NCI-H2196 treated with DMSO at 0.1 percent for 48 hours (cell line): ENCODE measurements around the gene FGD2.
"Not testable (repeated sequence)": the region's sequence is repeated elsewhere in the genome, so short reads cannot be mapped to it uniquely, and the experiment has no call there.

Source experiments
- DNase-seq: peaks from one replicate; lab custom pipeline; 2025; ENCODE audit not compliant: unreplicated experiment; lab: John Stamatoyannopoulos, UW

The FGD2 gene

DNA sequence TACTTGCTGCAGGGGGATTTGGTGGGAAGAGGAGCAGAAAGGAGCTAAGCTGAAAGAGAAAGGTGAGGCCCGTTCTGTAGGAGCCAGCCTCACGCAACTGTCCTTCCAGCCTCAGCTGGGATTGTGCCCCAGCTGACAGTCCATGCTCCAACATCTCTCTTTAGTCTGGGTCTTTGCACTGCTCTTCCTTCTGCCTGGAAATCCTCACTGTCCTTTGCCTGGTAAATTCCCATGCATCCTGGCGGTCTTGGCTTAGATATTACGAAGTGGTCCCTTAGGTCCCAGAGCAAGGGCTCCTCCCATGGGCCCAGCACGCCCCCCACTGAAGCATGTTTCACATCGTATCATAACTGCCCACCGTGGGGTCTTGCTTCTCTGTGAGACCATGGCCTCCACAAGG, 52.2 kb downstream of the FGD2 start:
- no peak for DNase-seq

DNA sequence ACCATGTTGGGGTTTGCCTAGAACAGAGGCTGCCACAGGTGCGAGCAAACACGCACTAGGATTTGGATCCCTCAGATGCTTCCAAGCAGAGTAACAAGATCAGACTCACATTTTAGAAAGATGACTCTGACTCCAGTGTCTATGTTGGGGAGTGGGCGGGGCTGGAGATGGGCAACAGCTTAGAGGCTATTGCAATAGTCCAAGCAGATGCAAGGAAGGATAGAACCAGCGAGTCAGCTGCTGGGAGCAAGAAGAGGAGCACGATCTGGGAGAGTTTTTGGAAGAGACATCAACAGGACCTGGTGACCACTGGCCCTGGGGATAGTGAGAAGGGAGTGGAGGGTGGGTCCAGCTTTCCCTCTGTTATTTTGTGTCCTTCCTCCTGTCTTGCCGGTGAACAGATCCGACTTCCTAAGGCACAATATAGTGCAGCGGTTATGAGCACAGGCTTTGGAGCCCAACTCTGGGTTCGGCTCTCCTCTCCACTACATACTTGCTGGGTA, 52.7 kb downstream of the FGD2 start:
- no peak for DNase-seq

DNA sequence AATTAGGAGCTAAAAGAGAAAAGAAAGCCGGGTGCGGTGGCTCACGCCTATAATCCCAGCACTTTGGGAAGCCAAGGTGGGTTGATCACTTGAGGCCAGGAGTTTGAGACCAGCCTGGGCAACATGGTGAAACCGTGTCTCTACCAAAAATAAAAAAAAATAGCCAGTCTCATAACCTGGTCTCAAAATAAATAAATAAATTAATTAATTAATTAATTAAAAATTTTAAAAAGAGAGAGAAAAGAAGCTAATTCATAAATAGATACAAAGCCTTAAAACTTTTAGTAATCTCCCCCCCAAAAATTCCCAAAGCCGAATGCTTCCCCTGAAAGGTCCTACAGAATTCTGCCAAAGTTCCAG, 53.5 kb downstream of the FGD2 start:
- not testable (repeated sequence) for DNase-seq

DNA sequence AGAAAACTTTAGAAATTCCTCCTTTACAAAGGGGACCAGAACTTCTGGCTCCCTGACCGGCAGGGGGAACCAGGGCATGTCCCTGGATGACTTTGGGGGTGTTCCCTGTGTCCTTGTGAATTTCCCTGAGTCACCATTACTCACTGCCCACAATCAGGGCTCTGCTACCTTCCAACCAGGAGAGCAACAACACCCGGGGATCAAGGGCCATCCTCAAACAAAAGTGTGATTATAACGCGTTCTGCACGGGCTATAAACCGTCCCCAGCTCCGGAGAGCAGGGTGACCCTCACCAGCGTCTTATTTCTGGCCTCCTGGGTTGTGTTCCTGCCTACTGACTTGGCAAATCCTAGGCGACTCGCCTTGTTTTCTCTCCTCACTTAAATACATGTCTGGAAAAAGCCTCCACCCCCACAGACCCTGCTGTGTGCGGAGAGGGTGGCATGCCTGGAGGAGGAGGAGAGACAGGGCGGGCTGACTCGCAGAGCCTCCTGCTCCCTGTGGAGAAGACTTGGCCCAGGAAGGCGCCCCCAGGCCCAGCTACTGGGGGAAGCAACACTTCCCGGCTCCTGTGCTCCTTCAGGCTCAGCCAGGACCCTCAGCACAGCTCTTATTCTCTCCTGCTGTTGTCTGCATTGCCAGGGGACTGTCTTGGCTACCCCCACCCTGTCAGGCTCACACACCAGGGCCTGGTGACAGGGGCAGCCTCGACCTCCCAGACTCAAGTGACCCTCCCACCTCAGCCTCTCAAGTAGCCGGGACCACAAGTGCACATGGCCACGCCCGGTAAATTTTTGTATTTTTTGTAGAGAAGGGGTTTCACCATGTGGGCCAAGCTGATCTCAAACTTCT, 54.1 kb downstream of the FGD2 start:
- no peak for DNase-seq

DNA sequence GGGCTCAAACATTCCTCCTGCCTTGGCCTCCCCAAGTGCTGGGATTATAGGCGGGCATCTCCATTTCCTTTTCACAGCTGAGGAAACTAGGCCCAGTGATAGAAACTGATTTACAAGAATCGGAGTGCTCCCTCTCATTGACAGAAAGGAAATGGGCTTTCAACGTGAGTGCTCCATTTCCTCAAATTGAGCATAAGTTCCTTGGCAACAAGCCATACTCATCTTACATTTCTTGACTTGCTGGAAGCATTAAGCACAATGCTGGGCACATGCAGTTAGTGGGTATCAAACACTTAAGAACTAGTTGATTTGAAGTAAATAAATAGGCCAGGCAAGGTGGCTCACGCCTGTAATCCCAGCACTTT, 54.7 kb downstream of the FGD2 start:
- no peak for DNase-seq

DNA sequence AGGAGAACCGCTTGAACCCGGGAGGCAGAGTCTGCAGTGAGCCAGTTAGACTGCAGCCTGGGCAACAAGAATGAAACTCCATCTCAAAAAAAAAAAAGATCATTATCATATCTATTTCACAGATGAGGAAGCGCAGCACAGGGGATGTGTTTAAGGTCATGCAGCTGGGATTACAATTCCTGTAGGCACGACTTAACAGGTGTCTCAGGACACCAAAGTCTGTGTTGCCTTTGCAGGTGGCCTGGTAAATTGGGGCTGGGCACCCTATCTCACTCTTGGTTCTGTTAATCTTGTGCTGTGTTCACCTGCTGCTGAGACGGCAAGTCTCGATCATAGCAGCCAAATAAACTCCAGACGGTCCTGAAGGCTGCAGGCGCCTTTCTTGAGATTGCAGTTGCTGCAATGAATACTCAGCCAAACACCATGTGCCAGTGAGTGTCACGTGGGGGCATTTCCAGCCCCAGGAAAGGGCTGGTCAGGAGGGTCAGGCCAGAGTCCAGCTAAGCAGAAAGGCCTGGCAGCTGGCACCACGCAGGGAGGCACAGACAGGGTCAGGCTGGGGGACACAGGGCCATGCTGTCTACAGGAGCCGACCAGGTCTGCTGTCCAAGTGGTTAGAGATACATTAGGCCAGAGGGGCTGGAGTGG, 55.8 kb downstream of the FGD2 start:
- peak; percentile 33 for DNase-seq

DNA sequence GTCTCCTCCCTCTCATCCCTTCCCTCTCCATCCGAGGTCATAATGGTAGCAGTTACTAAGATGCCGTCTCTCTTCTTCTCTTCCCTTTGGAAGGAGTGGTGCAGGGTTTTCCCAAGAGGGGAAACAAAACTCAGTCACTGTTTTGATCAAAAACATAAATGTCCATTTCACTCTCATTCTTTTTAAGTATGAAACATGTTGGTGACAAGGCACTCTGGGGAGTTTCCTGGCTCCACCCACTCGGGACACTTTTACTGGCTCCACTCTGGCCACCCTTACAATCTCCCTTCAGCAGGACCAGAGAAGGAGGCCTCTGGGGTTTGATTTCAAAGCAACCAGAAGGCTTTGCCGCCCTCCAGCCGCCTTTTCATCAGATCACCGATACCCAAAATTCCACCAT, 57.0 kb downstream of the FGD2 start:
- DNase-seq: no peak

DNA sequence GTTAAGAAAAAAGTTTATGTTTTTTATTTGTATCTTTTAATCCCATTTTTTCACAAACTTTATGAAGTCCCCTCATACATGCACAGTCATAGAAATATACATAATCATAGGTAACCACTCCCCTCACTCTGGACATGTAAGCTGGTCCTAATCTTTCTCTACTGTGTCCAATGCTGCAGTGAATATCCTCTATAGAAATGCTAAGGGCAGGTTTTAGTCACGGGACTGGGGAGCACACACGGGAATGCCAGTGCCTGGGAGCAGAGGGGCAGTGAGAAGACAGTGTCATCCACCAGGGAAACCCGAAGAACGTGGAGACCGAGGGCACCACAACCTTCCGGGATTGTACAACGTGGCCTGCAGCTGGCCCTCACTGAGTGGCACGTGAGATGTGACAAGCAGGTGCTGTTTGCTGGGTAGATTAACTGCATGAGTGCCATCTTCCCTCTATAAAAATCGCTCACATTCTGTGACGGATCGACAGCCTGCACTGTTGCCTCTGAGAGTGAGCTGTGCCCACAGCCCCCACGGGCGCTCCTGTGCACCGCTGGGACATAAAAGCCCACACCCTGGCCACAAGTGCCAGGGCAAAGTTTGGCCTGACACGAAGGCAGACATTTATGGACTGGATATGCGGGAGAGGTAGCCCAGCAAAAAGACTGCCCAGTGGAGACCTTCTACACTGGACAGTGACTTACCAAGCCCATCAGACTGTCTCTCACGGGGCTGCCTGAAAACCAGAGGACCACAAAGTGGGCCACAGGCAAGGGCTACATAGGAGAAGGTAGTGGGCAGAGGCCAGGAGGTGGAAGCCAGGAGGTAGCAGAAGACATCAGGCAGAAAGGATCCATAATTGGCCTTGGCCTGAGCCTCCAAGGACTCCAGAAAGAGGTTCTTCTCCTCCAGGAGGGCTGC, 63.2 kb downstream of the FGD2 start:
- no peak for DNase-seq

DNA sequence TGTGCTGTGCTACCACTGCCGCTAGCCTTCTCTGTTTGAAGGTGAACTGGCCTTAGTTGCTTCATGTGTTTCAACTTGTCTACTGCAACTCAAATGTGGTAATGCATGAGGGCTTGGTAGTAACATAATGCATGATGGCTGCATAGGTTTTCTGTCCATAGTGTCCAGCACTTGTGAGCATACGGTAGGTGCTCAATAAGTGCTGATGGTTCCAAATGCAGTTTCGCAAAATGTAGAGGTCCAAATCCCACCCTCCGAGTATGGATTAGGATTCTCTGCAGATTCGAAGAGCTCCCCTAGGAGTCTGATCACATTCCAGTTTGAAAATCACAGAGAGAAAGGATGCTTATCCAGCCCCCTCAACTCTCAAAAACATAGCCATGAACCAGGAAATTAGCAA, 64.2 kb downstream of the FGD2 start:
- DNase-seq: no peak

DNA sequence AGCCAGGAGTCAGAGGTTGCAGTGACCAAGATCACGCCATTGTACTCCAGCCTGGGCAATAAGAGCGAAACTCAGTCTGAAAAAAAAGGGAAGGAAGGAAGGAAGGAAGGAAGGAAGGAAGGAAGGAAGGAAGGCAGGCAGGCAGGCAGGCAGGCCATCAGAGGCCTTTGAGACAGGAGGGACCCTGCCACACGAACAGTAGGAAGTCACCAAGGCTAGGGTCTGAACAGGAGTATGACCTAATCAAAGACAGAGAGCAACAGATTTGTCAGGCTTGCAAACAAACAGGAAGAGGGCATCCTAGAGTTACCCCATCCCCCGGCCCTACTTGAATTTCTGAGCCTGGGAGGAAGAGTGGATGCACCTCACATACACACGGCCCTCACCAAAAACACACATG, 67.1 kb downstream of the FGD2 start:
- DNase-seq: no peak

DNA sequence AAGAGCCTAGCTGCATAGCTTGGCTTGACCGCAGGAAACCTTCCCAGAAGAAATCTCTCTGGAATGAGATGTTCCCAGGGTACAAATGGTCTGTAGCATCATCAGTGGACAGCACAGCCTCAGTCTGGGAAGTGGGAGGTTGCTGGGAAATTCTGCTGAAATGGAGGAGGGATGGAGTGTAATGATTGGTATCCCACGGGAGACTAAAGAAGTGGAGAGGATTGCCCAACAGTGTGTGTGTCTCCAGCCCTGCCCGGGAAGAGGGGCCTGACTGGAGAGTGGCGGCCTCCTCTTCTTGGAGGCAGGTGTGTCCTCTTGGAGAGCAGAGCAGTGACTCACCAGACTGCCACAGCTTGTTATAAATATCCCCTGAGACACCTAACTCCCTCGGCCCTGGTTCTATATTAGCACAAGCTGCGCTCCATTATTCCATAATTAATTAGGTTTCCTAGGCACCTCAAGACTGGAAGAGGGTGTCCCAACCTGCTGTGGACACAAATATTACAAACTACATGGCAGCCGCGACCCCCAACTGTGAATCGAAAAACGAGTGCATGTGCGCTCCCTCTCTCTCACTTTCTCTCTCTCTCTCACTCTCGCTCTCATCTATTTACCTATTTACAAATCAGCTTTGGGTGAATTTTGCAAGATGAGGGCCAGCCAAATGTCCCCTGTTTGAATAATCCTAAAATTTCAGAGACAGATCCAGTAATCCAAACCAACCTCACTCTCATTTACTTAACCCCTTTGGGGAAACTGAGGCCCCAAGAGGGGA, 68.8 kb downstream of the FGD2 start:
- DNase-seq: no peak

DNA sequence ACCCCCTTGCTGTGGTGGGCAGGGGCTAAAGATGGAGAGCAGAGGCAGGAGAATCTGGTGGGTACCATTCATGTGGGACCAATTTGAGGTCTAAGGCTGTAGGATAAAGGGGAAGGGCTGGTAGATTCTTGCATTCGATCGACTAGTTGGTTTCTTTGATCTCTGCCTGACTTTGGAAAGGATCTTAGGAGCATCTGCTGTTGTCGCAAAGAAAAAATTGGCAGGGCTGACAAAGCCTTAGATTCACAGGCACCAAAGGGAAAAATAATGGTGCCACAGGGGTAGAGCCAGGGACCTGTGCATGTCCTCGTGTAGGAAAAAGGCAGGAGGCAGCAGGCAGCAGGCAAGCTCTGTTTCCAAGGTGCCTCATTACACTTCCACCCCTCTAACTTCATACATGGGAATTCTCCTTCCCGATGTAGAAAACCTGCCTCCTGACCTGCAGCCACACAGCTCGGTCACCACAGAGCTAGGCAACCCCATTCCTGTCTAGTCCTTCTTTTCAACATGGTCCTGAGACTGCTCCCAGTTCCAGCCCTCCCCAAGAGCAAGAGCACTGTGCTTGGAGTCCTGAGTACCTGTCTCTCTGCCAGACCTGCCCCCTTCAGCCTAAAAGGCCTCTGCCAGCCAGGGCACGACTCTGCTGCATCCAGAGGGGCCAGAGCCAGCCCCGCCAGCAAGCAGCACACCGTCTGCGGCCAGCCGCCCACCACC, 71.9 kb downstream of the FGD2 start:
- no peak for DNase-seq

DNA sequence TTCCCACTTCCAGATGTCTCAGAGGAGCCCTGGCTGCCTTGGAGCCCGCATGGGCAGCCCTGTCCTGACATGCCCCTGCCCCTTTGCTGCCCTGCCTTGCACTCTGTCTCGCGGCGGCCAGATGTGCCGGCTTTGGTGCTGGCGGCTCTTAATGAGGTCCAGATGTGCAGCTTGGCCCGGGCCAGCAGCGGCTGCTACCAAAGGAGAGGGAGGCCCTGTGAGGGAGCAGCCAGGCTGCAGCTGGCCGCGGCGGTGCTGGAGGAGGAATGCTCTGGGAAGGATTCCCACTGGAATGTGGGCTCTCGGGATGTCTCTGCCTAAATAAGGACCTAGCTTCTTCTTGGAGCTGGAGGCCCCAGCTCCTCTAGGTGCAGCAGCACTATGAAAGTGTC, 72.4 kb downstream of the FGD2 start:
- DNase-seq: no peak
